Breast epithelium (tissue), 3 donors: ENCODE data around the gene CYP4F12.

Source experiments
- CTCF ChIP-seq, 3 donors: fragments of 450-650 bp; IDR thresholded peaks; one replicate each; pipeline ENCODE4 v1.5.1; 2016 to 2017; ENCODE audit warnings: antibody characterized with exemption in 3 of 3, mild to moderate bottlenecking in 3 of 3, moderate library complexity in 3 of 3
- POLR2A ChIP-seq: fragments of 450-650 bp; IDR thresholded peaks from one replicate; pipeline ENCODE4 v1.6.1; 2016; ENCODE audit warnings: antibody characterized with exemption, mild to moderate bottlenecking, moderate library complexity
- POLR2AphosphoS5 ChIP-seq, 3 donors: sonication (generic); formaldehyde crosslinking; IDR thresholded peaks; one replicate each; pipeline ENCODE4 v1.6.1; 2017; ENCODE audit warnings: antibody characterized with exemption in 3 of 3

GRCh38 chr19:15669440-15669839 is 3.4 kb upstream of the CYP4F12 start:
- TF ChIP-seq CTCF (IDR thresholded peaks at IDR 0.05) (no peak), POLR2AphosphoS5 (IDR thresholded peaks at IDR 0.05) (no peak), POLR2A (no peak)
